ENCODE measurements around the gene ATP1A2. TPM values are rescaled to one million over a fixed set of nuclear protein-coding genes. Genes with fewer than 3 reads are reported as not detected.

Gene ATP1A2
- total and polyA plus RNA-seq, 2 donors (not counting 3 experiments of a cell fraction or from before 2014, with no cell fraction given): not detected

DNA sequence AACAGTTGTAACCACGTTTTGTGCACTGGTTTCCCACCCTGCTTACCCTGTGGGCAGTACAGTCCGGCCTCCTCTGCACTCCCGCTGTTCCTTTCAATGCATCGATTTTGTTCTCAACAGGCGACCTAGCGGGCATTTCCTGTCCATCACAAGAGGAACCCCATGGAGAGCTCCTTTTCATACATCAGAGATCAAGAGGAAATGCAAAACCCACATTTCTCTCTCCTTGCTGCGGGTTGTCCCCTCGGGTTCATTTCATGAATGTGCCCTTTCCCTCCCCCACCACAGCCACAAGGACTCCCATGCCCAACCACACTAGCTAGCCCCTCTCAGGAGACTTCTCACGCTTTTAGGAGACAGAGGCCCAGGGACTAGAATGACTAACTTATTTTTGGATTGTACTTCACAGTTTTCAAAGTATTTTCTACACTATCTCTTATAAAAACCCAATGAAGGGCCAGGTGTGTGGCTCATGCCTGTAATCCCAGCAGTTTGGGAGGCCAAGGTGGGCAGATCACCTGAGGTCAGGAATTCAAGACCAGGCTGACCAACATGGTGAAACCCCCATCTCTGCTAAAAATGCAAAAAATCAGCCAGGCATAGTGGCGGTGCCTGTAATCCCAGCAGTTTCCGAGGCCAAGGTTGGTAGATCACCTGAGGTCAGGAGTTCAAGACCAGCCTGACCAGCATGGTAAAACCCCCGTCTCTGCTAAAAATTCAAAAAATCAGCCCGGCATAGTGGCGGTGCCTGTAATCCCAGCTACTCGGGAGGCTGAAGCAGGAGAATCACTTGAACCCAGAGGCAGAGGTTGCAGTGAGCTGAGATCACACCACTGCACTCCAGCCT lies 54.2 kb downstream of the ATP1A2 start:
- no peaks in the 10 kb centered on the region for H3K36me3 ChIP-seq (ENCODE audit: control insufficient read depth in 2 of 2, extremely low read depth in 1 of 2, insufficient read depth in 2 of 2, low read length in 2 of 2)
- H3K27ac ChIP-seq (ENCODE audit: insufficient read depth, low read depth, low read length): no peak overlapping the region
- H2AFZ ChIP-seq (ENCODE audit: low read depth, low read length): no peak overlapping the region
- intact Hi-C loops (cut with micrococcal nuclease) (no loop called here), dilution Hi-C loops (cut with MboI; ENCODE audit: extremely low pct_ligation_motif_present, low sequenced_read_pairs) (no loop called here)
- no peak overlapping the region for H3K4me3 ChIP-seq (replicated peaks in 1 of 3; ENCODE audit: insufficient read depth in 1 of 3, low read depth in 1 of 3, low read length in 3 of 3)
- no peaks in the 10 kb centered on the region for H3K9me1 ChIP-seq (replicated peaks; ENCODE audit: control insufficient read depth, extremely low read depth, insufficient read depth, low read length)
- FAIRE-seq (no peak), DNase-seq (ENCODE audit: low read depth, low spot score) (no peak)
- no peaks in the 10 kb centered on the region for H3K79me2 ChIP-seq (ENCODE audit: control insufficient read depth, insufficient read depth, low read length)
- H3K9ac ChIP-seq (replicated peaks; ENCODE audit: extremely low read depth, insufficient read depth, low read length): no peak overlapping the region
- peaks cover 7 to 17% of the 10 kb centered on the region in 2 experiments for H3K27me3 ChIP-seq (ENCODE audit: control insufficient read depth in 2 of 2, insufficient read depth in 2 of 2, low read length in 2 of 2)
- BruUV-seq (replicated peaks): no TSS peak
- CTCF ChIA-PET: interaction anchor here (0.7 to 1.7 kb wide), 4 partner anchors 24 to 122 kb away, joined by 3 to 5 read pairs (median 5); no protein-coding TSS in a partner anchor
- POLR2A ChIA-PET: no interaction called here
- TF ChIP-seq JUN (IDR thresholded peaks at IDR 0.05; ENCODE audit: borderline replicate concordance, insufficient read depth, insufficient read length, low read depth) (no peak), FOS (IDR thresholded peaks at IDR 0.05; ENCODE audit: borderline replicate concordance, insufficient read depth, low read length) (no peak), GATA2 (IDR thresholded peaks at IDR 0.05; ENCODE audit: insufficient read depth, insufficient read length, low read depth, low read length) (no peak), EZH2 (IDR thresholded peaks at IDR 0.05; ENCODE audit: borderline replicate concordance, low read depth, low read length, severe bottlenecking) (no peak), MYC (IDR thresholded peaks at IDR 0.05; ENCODE audit: low read depth, low read length) (no peak), POLR2A (IDR thresholded peaks at IDR 0.05; ENCODE audit: low read depth, low read length) (no peak), POLR2AphosphoS5 (IDR thresholded peaks at IDR 0.05; ENCODE audit: insufficient read depth, low read depth, low read length) (no peak)
- TF ChIP-seq, protein P1, sequence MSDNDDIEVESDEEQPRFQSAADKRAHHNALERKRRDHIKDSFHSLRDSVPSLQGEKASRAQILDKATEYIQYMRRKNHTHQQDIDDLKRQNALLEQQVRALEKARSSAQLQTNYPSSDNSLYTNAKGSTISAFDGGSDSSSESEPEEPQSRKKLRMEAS (IDR thresholded peaks at IDR 0.05; ENCODE audit: insufficient read depth, insufficient read length): no peak
- TF ChIP-seq, protein P2, sequence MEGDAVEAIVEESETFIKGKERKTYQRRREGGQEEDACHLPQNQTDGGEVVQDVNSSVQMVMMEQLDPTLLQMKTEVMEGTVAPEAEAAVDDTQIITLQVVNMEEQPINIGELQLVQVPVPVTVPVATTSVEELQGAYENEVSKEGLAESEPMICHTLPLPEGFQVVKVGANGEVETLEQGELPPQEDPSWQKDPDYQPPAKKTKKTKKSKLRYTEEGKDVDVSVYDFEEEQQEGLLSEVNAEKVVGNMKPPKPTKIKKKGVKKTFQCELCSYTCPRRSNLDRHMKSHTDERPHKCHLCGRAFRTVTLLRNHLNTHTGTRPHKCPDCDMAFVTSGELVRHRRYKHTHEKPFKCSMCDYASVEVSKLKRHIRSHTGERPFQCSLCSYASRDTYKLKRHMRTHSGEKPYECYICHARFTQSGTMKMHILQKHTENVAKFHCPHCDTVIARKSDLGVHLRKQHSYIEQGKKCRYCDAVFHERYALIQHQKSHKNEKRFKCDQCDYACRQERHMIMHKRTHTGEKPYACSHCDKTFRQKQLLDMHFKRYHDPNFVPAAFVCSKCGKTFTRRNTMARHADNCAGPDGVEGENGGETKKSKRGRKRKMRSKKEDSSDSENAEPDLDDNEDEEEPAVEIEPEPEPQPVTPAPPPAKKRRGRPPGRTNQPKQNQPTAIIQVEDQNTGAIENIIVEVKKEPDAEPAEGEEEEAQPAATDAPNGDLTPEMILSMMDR (IDR thresholded peaks at IDR 0.05; ENCODE audit: extremely low read depth in 1 of 2, insufficient read depth in 1 of 2, low read depth in 1 of 2, low read length in 2 of 2): no peak
- H3K9me3 ChIP-seq (replicated peaks; ENCODE audit: control insufficient read depth, insufficient read depth, low read length): no peaks in the 10 kb centered on the region
- H3K4me1 ChIP-seq (ENCODE audit: control insufficient read depth, extremely low read depth, insufficient read depth, low read length): no peaks in the 10 kb centered on the region
- no peaks in the 10 kb centered on the region for H4K20me1 ChIP-seq (replicated peaks; ENCODE audit: control insufficient read depth, extremely low read depth, insufficient read depth, low read length)
- no peak overlapping the region for H3K4me2 ChIP-seq (ENCODE audit: insufficient read depth, low read length)

Measured in endothelial cell of umbilical vein (primary cell).